ENCODE data around the gene CLIP4.

CLIP4 gene

GRCh38 chr2:29113891-29114321 is 1.3 kb upstream of the CLIP4 start:
- ChIA-PET POLR2A (no interaction called here), CTCF (interaction anchor here (1.2 to 1.5 kb wide), 2 partner anchors 8 to 155 kb away, joined by 3 to 4 read pairs; no protein-coding TSS in a partner anchor)
- TF ChIP-seq CTCF (IDR thresholded peaks at IDR 0.05; ENCODE audit: insufficient read depth, low read length, missing control alignments), result no peak
- DNase-seq (ENCODE audit: low read depth, low spot score), result no peak
- H3K4me3 ChIP-seq (ENCODE audit: low read depth, low read length), result no peak overlapping the region

- peak overlapping the region; percentile 68 for H3K4me3 ChIP-seq (ENCODE audit: low read depth, low read length)
- POLR2A ChIA-PET, result interaction anchor here (0.6 kb wide), 1 partner anchor 1452 kb away, joined by 3 read pairs; no protein-coding TSS in a partner anchor
- CTCF ChIA-PET, result interaction anchor here (1.2 to 1.5 kb wide), 2 partner anchors 9 to 156 kb away, joined by 3 to 4 read pairs; no protein-coding TSS in a partner anchor
- no peak for TF ChIP-seq CTCF (IDR thresholded peaks at IDR 0.05; ENCODE audit: insufficient read depth, low read length, missing control alignments)
- DNase-seq (ENCODE audit: low read depth, low spot score), result no peak
Measured at GRCh38 chr2:29114586-29114945, 649 bp upstream of the CLIP4 start.

GRCh38 chr2:29115797-29116781 is 874 bp downstream of the CLIP4 start:
- ChIA-PET CTCF (interaction anchor here (0.8 to 2.1 kb wide), 3 partner anchors 14 to 157 kb away, joined by 3 to 6 read pairs (median 5); no protein-coding TSS in a partner anchor), POLR2A (interaction anchor here (1.1 kb wide), 1 partner anchor 13 kb away, joined by 3 read pairs; no protein-coding TSS in a partner anchor)
- TF ChIP-seq CTCF (IDR thresholded peaks at IDR 0.05; ENCODE audit: insufficient read depth, low read length, missing control alignments), result no peak
- peak overlapping the region; percentile 68 for H3K4me3 ChIP-seq (ENCODE audit: low read depth, low read length)
- peak; percentile 59 for DNase-seq (ENCODE audit: low read depth, low spot score)

GRCh38 chr2:29117636-29118303 is 2.6 kb downstream of the CLIP4 start:
- CTCF ChIA-PET, result interaction anchor here (0.7 to 2.1 kb wide), 5 partner anchors 9 to 620 kb away, joined by 3 to 6 read pairs (median 3); no protein-coding TSS in a partner anchor
- POLR2A ChIA-PET, result interaction anchor here (0.6 to 1.1 kb wide), 3 partner anchors 12 to 30 kb away, joined by 3 to 5 read pairs (median 3); no protein-coding TSS in a partner anchor
- no peak overlapping the region for H3K4me3 ChIP-seq (ENCODE audit: low read depth, low read length)
- DNase-seq (ENCODE audit: low read depth, low spot score), result no peak
- TF ChIP-seq CTCF (IDR thresholded peaks at IDR 0.05; ENCODE audit: insufficient read depth, low read length, missing control alignments), result no peak

GRCh38 chr2:29119211-29119610 is 4.0 kb downstream of the CLIP4 start:
- H3K4me3 ChIP-seq (ENCODE audit: low read depth, low read length), result no peak overlapping the region
- CTCF ChIA-PET, result interaction anchor here (1.9 kb wide), 1 partner anchor 11 kb away, joined by 9 read pairs; no protein-coding TSS in a partner anchor
- TF ChIP-seq CTCF (IDR thresholded peaks at IDR 0.05; ENCODE audit: insufficient read depth, low read length, missing control alignments), result no peak
- POLR2A ChIA-PET, result interaction anchor here (0.9 kb wide), 1 partner anchor 11 kb away, joined by 4 read pairs; no protein-coding TSS in a partner anchor
- no peak for DNase-seq (ENCODE audit: low read depth, low spot score)

Data from AG04449 (cell line).